Hepatocyte (in vitro differentiated cells): ENCODE results near the gene NPM3. TPM values are rescaled to one million over a fixed set of nuclear protein-coding genes. Genes with fewer than 3 reads are reported as not detected.

Experiments
- DNase-seq: peaks from one replicate; pipeline ENCODE4 v3.0.0-alpha.2; 2016; ENCODE audit warnings: low spot score
- H2AFZ ChIP-seq: fragments of 200-600 bp; sonication (generic); 2 replicates; pipeline ENCODE4 v1.6.0; 2016; ENCODE audit warnings: antibody characterized with exemption, mild to moderate bottlenecking
- H3K27ac ChIP-seq: fragments of 200-600 bp; sonication (generic); 2 replicates; pipeline ENCODE4 v1.5.1; 2016; ENCODE audit warnings: mild to moderate bottlenecking
- H3K27me3 ChIP-seq: fragments of 200-600 bp; sonication (generic); 2 replicates; pipeline ENCODE4 v1.6.1; 2016
- H3K36me3 ChIP-seq: fragments of 200-600 bp; sonication (generic); replicated peaks from 2 replicates; pipeline ENCODE4 v1.5.1; 2016; ENCODE audit warnings: low read depth; ENCODE audit not compliant: insufficient read depth
- H3K4me1 ChIP-seq: fragments of 200-600 bp; sonication (generic); 2 replicates; pipeline ENCODE4 v1.5.1; 2016; ENCODE audit warnings: mild to moderate bottlenecking, moderate library complexity; ENCODE audit not compliant: insufficient read depth
- H3K4me2 ChIP-seq: fragments of 200-600 bp; sonication (generic); 2 replicates; pipeline ENCODE4 v1.6.0; 2016
- H3K4me3 ChIP-seq: fragments of 200-600 bp; sonication (generic); 2 replicates; pipeline ENCODE4 v1.5.1; 2016; ENCODE audit warnings: mild to moderate bottlenecking
- H3K79me2 ChIP-seq: fragments of 200-600 bp; sonication (generic); 2 replicates; pipeline ENCODE4 v1.6.0; 2017; ENCODE audit warnings: mild to moderate bottlenecking
- H3K9me2 ChIP-seq: fragments of 200-600 bp; sonication (generic); replicated peaks from 2 replicates; pipeline ENCODE4 v1.6.0; 2017; ENCODE audit warnings: mild to moderate bottlenecking; ENCODE audit not compliant: insufficient read depth
- H3K9me3 ChIP-seq: fragments of 200-600 bp; sonication (generic); 2 replicates; pipeline ENCODE4 v1.5.1; 2016; ENCODE audit warnings: low read depth, mild to moderate bottlenecking
- H4K20me1 ChIP-seq: fragments of 200-600 bp; sonication (generic); 2 replicates; pipeline ENCODE4 v1.6.0; 2016; ENCODE audit warnings: mild to moderate bottlenecking; ENCODE audit not compliant: insufficient read depth, poor library complexity, severe bottlenecking
- CTCF ChIP-seq: fragments of 200-600 bp; sonication (generic); IDR thresholded peaks from 2 replicates; pipeline ENCODE4 v1.5.1; 2016; ENCODE audit warnings: antibody characterized with exemption, mild to moderate bottlenecking; ENCODE audit not compliant: poor library complexity
- EZH2 ChIP-seq: fragments of 200-600 bp; sonication (generic); IDR thresholded peaks from 2 replicates; pipeline ENCODE4 v1.6.1; 2016; ENCODE audit warnings: antibody characterized with exemption, mild to moderate bottlenecking, borderline replicate concordance
- EZH2phosphoT487 ChIP-seq: fragments of 200-600 bp; sonication (generic); IDR thresholded peaks from one replicate; pipeline ENCODE4 v1.6.1; 2018; ENCODE audit warnings: antibody characterized with exemption, mild to moderate bottlenecking, low read depth, moderate library complexity; ENCODE audit not compliant: unreplicated experiment, severe bottlenecking
- WGBS: methylation state at CpG from one replicate; pipeline ENCODE4 v1.1.6; 2016; ENCODE audit warnings: low lambda C conversion rate; ENCODE audit errors: missing lambda C conversion rate; 5-methylcytosine and 5-hydroxymethylcytosine counted together
- polyA plus RNA-seq: library from polyadenylated mRNA; unstranded; fragments of >200 nt; fragmentation: Nextera tagmentation; extraction: Ambion mirVana; gene quantifications from 2 replicates; pipeline ENCODE4 v1.2.1, GENCODE V29; 2016
- total RNA-seq: library from RNA; depleted of rRNA; stranded (reverse); fragments of >200 nt; gene quantifications from 2 replicates; pipeline ENCODE4 v1.2.3, GENCODE V29; 2014

Gene NPM3
- total and polyA plus RNA-seq, 2 experiments from 2014 or later, result 5.1 to 69.4 TPM

- Histone ChIP-seq H3K4me1 (peaks cover 12% of the 10 kb centered on the region), H4K20me1 (no peaks in the 10 kb centered on the region), H3K9me2 (no peaks in the 10 kb centered on the region), H3K4me3 (no peak overlapping the region), H3K4me2 (no peak overlapping the region), H3K9me3 (no peaks in the 10 kb centered on the region), H3K79me2 (no peaks in the 10 kb centered on the region), H3K27me3 (peaks cover 2% of the 10 kb centered on the region), H3K36me3 (no peaks in the 10 kb centered on the region), H3K27ac (no peak overlapping the region), H2AFZ (no peak overlapping the region)
- no peak for DNase-seq
- 84% methylated on average over 2 of the region's 2 CpGs for WGBS
- TF ChIP-seq CTCF, result no peak
- TF ChIP-seq EZH2, result no peak
- TF ChIP-seq EZH2phosphoT487, result no peak
Measured at GRCh38 chr10:101784558-101784957, 1.3 kb upstream of the NPM3 start.

GRCh38 chr10:101783736-101784118 lies 481 bp upstream of the NPM3 start:
- Histone ChIP-seq H3K79me2 (no peaks in the 10 kb centered on the region), H3K4me3 (peak overlapping the region; percentile 87), H3K9me3 (no peaks in the 10 kb centered on the region), H4K20me1 (no peaks in the 10 kb centered on the region), H3K4me1 (peaks cover 19% of the 10 kb centered on the region), H3K9me2 (no peaks in the 10 kb centered on the region), H3K27ac (peak overlapping the region; percentile 73), H2AFZ (peak overlapping the region; percentile 54), H3K36me3 (no peaks in the 10 kb centered on the region), H3K4me2 (peak overlapping the region; percentile 81), H3K27me3 (peaks cover 9% of the 10 kb centered on the region)
- 53% methylated on average over 10 of the region's 10 CpGs for WGBS
- no peak for DNase-seq
- no peak for TF ChIP-seq CTCF
- no peak for TF ChIP-seq EZH2phosphoT487
- no peak for TF ChIP-seq EZH2

GRCh38 chr10:101781984-101782810 lies 1.0 kb downstream of the NPM3 start:
- no peak for DNase-seq
- Histone ChIP-seq H3K4me1 (peaks cover 29% of the 10 kb centered on the region), H4K20me1 (no peaks in the 10 kb centered on the region), H3K9me2 (no peaks in the 10 kb centered on the region), H3K36me3 (no peaks in the 10 kb centered on the region), H3K9me3 (no peaks in the 10 kb centered on the region), H3K79me2 (no peaks in the 10 kb centered on the region), H2AFZ (no peak overlapping the region), H3K27me3 (peaks cover 24% of the 10 kb centered on the region), H3K4me3 (peak overlapping the region; percentile 87), H3K4me2 (peak overlapping the region; percentile 81), H3K27ac (no peak overlapping the region)
- TF ChIP-seq CTCF (no peak), EZH2 (no peak), EZH2phosphoT487 (no peak)
- 66% methylated on average over 16 of the region's 17 CpGs for WGBS
